ENCODE results near the gene MIGA2.
"Not testable (repeated sequence)": the region's sequence is repeated elsewhere in the genome, so short reads cannot be mapped to it uniquely, and the experiment has no call there.

The MIGA2 gene

DNA sequence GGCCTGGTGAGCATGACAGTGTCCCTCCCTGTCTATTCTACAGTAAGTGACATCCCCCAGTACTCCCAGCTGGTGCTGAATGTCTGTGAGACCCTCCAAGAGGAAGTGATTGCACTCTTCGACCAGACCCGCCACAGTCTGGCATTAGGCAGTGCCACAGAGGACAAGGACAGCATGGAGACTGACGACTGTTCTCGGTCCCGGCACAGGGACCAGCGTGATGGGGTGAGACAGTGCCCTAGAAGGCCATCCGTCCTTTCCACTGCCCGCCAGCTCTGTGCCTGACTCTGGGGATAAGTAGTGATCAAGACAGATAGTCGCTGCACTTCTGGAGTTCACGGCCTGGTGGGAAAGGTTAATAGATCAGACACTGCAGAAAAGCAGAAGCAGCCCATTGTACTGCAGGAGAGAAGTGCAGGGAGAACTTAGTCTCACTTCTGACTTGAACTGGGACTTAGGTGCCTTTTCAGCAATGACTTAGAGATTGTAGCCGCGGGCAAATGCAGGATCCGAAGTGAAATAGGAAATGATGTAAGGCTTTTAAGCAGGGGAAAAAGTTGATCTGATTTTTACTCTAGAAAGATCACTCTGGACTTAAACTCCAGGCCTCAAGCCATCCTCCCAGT lies 36.7 kb upstream of the MIGA2 start:
- TF ChIP-seq, protein P1, sequence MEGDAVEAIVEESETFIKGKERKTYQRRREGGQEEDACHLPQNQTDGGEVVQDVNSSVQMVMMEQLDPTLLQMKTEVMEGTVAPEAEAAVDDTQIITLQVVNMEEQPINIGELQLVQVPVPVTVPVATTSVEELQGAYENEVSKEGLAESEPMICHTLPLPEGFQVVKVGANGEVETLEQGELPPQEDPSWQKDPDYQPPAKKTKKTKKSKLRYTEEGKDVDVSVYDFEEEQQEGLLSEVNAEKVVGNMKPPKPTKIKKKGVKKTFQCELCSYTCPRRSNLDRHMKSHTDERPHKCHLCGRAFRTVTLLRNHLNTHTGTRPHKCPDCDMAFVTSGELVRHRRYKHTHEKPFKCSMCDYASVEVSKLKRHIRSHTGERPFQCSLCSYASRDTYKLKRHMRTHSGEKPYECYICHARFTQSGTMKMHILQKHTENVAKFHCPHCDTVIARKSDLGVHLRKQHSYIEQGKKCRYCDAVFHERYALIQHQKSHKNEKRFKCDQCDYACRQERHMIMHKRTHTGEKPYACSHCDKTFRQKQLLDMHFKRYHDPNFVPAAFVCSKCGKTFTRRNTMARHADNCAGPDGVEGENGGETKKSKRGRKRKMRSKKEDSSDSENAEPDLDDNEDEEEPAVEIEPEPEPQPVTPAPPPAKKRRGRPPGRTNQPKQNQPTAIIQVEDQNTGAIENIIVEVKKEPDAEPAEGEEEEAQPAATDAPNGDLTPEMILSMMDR (IDR thresholded peaks at IDR 0.05; ENCODE audit: low read depth, low read length, missing control alignments), result no peak
- no peak overlapping the region for H3K4me3 ChIP-seq (ENCODE audit: low read depth, low read length)
- no peak for DNase-seq (ENCODE audit: low read depth)

DNA sequence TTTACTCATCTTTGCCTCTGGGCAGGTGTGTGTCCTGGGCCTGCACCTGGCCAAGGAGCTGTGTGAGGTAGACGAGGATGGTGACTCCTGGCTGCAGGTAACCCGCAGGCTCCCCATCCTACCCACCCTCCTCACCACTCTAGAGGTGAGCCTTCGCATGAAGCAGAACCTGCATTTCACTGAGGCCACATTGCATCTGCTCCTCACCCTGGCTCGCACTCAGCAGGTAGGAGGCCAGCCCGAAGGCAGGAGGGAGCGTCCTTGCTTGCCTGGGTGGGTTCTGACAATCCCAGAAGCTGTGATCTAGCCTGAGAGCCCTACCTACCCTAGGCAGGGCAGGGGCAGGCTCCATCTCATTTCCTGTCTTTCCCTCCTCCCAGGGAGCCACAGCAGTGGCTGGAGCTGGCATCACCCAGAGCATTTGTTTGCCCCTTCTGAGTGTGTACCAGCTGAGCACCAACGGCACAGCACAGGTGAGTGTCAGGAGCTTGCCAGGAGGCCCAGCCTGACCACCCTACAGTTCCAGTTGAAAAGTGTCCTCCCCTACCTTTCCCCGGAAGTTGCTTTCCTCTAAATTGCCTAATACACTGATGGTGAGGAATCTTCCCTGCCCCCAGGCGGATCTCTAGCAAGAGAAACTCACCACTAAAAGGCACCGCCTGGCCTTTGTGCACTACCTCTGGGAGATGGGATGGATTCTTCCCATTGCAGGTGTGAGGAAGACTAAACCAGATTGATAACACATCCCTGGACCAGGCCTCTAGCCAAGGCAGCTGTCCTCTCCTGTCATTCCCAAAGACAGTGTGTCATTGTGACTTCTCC lies 34.7 kb upstream of the MIGA2 start:
- H3K4me3 ChIP-seq (ENCODE audit: low read depth, low read length), result no peak overlapping the region
- no peak for DNase-seq (ENCODE audit: low read depth)
- TF ChIP-seq, protein P1 (IDR thresholded peaks at IDR 0.05; ENCODE audit: low read depth, low read length, missing control alignments), result no peak

DNA sequence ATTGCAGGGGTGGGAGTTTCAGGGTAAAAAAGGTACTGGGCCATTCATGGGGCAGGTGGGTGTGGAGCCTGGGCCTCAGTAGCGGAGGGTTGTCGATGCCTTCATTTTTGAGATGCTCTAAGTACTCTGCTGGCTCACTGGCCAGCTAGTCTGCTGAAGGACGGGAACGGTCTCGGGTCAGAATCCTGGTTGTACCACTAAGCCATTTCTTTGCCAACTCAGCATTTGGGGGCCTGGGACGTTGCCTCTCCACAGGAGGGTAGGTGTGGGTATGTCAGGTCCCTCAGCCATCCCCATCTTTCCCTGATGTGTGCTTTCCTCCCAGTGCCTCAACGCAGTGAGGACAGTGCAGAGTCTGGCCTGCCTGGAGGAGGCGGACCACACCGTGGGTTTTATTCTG lies 33.4 kb upstream of the MIGA2 start:
- no peak overlapping the region for H3K4me3 ChIP-seq (ENCODE audit: low read depth, low read length)
- TF ChIP-seq, protein P1 (IDR thresholded peaks at IDR 0.05; ENCODE audit: low read depth, low read length, missing control alignments), result no peak
- no peak for DNase-seq (ENCODE audit: low read depth)

DNA sequence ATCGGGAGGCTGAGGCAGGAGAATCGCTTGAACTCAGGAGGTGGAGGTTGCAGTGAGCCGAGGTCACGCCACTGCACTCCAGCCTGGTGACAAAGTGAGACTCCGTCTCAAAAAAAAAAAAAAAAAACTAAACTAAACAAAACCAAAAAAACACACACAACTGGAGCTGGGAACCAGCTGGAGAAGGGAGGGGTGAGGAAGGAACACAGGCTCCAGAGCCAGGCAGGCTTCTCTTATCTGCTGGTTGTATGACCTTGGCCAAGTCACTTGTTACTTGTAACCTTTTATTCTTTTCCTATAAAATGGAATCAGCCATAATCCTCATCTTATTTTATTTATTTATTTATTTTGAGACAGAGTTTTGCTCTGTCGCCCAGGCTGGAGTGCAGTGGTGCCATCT lies 32.3 kb upstream of the MIGA2 start:
- not testable (repeated sequence) for H3K4me3 ChIP-seq (ENCODE audit: low read depth, low read length); DNase-seq (ENCODE audit: low read depth)

DNA sequence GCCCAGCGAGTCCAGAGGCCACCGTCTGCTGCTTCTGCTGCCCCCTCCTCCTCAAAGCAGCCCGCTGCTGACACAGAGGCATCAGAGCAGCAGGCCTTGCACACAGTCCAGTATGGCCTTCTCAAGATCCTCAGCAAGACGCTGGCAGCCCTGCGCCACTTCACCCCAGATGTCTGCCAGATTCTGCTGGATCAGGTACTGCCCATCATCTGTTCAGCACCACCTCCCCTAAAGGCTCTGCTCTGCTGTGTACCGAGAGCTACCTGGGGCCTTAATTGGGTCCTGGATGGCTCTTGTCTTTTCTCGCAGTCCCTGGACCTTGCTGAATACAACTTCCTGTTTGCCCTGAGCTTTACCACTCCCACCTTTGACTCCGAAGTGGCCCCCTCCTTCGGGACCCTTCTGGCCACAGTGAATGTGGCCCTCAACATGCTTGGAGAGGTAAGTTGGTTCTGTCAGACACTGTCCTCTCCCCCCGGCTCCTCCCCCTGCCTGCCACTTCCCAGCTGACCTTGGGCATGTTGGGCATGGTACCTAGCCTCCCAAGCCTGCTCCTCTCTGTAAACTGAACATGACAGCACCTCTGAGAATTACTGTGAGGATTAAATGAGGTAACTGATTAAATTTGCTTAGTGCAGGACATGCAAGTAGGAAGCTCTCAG lies 31.0 kb upstream of the MIGA2 start:
- no peak overlapping the region for H3K4me3 ChIP-seq (ENCODE audit: low read depth, low read length)
- DNase-seq (ENCODE audit: low read depth), result no peak
- TF ChIP-seq, protein P1 (IDR thresholded peaks at IDR 0.05; ENCODE audit: low read depth, low read length, missing control alignments), result no peak

DNA sequence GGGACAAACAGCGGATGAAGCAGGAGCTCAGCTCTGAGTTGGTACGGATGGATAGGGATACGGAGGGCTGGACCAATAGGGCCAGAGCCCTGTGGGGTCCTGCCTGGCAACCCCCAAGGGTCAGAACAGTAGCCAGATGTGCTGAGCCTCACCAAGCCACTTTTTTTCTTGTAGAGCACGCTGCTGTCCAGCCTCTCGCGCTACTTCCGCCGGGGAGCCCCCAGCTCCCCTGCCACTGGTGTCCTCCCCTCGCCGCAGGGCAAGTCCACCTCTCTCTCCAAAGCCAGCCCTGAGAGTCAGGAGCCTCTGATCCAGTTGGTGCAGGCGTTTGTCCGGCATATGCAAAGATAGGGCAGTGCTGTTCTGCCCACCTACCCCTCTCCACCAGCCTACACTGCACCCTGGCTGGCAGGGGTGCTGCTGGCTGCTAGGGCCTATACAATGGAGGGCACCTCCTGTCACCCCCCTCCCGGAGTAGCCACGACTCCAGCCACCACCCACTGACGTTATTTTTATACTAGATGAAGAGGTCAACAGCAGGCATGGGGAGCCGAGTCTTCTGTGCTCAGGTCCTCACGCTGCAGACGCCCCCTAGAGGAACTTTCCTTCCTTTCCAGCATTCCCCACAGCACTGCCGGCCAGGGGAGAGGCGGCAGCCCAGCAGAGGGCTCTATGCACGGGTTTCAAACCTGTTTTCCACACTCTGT lies 29.9 kb upstream of the MIGA2 start:
- no peak for DNase-seq (ENCODE audit: low read depth)
- H3K4me3 ChIP-seq (ENCODE audit: low read depth, low read length), result no peak overlapping the region
- TF ChIP-seq, protein P1 (IDR thresholded peaks at IDR 0.05; ENCODE audit: low read depth, low read length, missing control alignments), result peak; percentile 85
